Stomach (tissue), 4 donors: ENCODE measurements around the gene DCLRE1A.

Experiments used
- CTCF ChIP-seq, 7 experiments: fragments of 450-650 bp in 4 of 7; fragments of 200-600 bp in 3 of 7; sonication (generic) in 3 of 7; IDR thresholded peaks; one replicate each; pipeline ENCODE4 v1.5.1; 2016 to 2019; ENCODE audit warnings: antibody characterized with exemption in 7 of 7, control low read depth in 2 of 7, mild to moderate bottlenecking in 1 of 7
- POLR2A ChIP-seq, 4 donors: fragments of 450-650 bp; IDR thresholded peaks; one replicate each; pipeline ENCODE4 v1.6.1; 2016; ENCODE audit warnings: antibody characterized with exemption in 4 of 4, control low read depth in 2 of 4, mild to moderate bottlenecking in 1 of 4, moderate library complexity in 1 of 4

- TF ChIP-seq CTCF (IDR thresholded peaks at IDR 0.05) = no peak
- no peak for TF ChIP-seq POLR2A (IDR thresholded peaks at IDR 0.05)
These were observed 22.6 kb upstream of the DCLRE1A start for GRCh38 chr10:113876461-113876860.
